GM19324 (cell line): ENCODE measurements around the gene C1QTNF2.
"Not testable (repeated sequence)": the region's sequence is repeated elsewhere in the genome, so short reads cannot be mapped to it uniquely, and the experiment has no call there.

ENCODE experiments used
- ATAC-seq: cut with Tn5 transposase; IDR thresholded peaks from one replicate; pipeline ENCODE4 v1.9.1; 2021; ENCODE audit warnings: mild to moderate bottlenecking, moderate library complexity; ENCODE audit not compliant: unreplicated experiment, low FRiP score

Gene C1QTNF2

DNA sequence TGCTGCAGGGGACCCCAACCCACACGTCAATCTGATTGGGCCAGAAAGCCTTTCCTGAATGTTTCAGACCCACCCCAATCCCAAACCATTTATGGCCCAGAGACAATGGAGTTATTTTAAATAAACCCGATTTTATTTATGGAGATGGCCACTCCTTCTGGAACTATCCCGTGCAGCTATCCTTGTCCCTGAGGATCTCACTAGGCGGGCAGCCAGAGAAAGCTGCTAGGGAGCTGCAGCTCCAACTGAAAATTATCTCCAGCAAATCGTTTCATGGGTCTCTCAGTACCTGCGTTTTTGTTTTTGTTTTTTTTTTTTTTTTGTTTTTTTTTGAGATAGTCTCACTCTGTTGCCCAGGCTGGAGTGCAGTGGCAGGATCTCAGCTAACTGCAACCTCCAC lies 23.0 kb downstream of the C1QTNF2 start:
- no peak for ATAC-seq

DNA sequence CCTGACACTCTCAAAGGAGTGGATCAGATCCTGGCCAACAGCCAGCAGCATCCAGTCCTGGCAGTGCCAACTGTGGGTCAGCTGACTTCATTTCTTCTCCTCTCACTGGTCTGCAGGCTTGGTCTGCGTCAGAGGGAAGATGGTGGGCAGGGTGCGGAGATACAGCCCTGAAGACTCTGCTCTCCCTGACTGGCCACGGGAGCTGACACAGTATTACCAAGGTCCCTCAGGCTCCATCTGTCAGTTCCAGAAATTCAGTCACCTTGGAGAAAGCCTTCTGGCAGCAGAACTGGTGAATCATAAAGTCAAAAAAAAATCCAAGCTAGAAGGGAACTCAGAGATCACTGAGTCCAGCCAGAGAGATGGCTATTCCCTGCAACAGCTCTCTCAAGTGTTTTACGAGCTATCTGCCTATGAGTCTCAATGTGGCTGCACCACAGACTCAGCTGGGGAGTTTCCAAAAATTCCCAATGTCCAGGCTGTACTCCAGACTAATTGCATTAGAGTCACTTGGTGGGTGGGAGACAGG lies 27.9 kb downstream of the C1QTNF2 start:
- ATAC-seq, result no peak

DNA sequence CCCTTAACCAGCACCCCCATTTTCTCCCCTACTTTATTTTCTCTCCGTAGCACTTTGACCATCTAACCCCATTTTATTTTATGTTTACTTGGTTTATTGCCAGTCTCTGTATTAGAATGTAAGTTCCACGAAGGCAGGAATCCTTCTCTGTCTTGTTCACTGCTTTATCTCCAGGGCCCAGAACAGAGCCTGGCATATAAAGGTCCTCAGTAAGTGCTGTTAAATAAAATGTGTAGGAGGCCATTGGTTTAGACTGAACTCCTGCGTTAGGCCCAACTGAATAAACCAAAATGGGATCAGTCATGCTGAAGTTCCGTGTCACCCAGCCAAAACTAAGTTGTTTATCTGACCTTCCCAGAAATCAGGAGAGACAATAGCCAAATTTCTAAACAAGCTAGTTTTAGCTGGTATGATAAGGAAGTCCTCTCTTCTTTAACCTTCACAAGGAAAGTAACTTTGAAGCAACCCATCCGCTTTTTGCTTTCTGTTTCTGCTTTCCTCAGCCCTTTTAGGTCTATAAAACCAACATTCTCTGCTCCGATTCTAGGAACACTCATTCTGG lies 29.0 kb downstream of the C1QTNF2 start:
- ATAC-seq, result no peak

DNA sequence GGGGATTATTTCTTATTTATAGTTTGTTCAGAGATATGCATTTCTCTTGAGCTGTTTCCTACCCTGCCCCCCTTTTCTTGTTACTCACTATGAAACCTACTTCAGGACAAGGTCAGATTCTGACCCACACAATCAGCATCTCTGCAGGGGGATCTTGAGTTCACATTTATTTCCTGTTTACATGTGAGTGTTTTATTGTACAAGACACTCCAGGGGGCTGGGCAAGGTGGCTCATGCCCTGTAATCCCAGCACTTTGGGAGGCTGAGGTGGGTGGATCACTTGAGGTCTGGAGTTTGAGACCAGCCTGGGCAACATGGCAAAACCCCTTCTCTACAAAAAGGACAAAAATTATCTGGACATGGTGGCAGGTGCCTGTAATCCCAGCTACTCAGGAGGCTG lies 29.9 kb downstream of the C1QTNF2 start:
- not testable (repeated sequence) for ATAC-seq

DNA sequence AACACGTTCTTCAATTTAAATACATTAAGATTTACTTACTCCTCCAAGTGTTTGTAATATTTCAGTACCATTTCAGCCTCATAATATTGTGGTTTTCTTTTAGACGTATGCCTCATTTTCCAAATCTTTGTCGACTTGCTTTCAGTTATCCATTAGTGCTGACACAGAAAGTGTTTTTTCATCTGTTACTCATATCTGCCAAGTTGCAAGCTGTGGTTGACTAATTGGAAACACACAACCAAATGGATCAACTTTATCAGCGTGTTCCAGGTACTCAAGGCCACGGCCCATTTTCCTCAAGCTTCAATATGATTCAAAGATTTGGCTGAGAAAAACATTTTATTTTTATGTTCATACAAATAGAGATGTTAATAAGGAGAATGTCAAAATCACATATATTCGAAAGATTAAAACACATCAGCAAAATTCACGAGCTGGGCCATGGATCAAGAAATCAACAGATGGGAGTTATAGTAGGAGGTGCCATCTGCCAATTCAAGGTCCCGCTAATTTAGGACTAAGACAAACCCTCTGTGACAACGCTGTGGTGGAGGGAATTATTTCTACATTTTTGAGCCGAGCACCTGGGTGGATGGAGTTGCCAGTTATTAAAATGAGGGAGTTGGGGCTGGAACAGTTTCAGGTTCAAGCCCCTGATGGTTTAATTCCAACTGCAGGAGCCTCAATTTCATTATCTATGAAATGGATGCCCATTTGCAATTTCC lies 30.9 kb downstream of the C1QTNF2 start:
- ATAC-seq, result no peak

DNA sequence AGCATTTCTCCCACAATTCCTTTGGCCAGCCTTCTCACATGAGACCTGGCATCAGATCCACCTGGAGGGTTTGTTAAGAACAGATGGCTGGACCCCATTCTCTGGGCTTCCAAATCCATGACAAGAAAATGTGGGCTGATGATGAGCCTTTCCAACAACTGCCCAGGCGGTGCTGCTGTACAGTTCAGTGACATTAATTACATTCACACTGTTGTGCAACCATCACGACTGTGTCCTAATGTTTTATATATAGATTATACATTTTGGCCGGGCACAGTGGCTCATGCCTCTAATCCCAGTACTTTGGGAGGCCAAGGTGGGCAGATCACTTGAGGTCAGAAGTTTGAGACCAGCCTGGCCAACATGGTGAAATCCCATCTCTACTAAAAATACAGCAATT lies 35.7 kb downstream of the C1QTNF2 start:
- not testable (repeated sequence) for ATAC-seq

DNA sequence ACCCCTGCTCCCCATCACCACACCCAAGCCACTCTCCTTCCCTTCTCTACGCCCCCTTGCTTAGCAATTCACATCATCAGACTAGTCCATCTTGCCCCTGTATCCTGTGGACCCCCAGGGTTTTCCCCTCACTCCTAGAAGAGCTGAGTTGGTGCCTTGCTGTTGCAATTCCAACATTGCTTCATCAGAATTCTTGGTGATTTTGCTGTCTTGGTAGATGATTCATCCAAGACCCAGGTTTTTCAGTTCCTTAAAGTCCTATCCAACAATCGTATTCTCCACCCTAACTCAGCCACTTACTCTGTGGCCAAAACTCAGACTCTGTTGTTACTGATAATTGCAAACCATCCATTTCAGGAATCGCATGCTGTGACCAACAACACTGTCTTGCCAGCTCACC lies 36.7 kb downstream of the C1QTNF2 start:
- ATAC-seq, result no peak

DNA sequence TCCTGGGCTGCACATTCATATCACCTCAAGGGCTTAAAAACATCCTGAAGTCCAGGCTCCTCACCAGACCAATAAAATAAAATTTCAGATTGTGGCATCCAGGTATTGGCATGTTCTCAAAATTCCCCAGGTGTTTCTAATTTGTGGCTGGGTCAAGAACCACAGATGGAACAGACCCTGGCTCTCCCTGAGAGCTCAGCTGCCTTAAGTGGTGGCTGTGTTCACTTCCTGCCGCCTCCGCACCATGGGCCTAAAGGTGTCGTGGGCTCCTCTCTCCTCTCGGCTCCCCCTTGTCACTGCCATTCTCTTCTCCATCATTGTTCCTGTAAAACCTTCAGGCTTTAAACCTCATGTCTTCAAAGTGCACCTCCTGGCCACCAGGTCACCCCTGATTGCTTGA lies 40.2 kb downstream of the C1QTNF2 start:
- ATAC-seq, result no peak

DNA sequence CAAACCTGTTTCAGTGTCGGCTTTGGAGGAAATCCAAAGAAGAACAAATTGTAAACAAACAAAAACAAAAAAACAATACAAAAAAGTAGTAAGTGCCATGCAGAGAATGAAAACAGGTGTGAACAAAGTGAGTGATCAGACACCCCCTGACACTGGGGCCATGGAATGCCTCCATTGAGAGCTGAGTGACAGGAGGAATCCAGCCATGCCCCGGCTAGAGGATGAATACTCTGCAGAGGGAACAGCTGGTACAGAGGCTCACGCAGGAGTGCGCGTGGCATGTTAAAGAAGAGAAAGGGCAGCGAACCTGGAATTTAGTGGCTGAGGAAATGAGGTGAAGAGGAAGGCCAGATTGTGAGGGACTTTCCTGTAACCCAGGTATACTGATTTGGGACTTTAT lies 42.6 kb downstream of the C1QTNF2 start:
- no peak for ATAC-seq

DNA sequence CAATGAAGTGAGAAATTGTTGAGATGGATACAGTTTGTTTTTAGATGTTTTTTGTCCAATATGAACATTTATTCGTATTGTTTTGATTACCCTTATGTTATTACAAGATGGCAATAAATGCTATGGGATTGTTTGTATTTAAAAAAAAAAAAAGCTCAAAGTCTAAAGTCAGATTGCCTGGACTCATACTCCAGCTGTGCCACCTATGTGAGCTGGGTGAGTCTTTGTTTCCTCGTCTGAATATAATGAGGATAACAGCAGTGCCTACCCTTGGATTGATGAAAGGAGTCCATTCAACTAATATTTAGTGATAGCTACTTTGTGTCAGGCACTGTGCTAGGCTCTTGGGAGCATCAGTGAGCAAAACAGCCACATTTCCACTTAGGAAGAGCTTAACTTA lies 43.4 kb downstream of the C1QTNF2 start:
- ATAC-seq, result no peak

DNA sequence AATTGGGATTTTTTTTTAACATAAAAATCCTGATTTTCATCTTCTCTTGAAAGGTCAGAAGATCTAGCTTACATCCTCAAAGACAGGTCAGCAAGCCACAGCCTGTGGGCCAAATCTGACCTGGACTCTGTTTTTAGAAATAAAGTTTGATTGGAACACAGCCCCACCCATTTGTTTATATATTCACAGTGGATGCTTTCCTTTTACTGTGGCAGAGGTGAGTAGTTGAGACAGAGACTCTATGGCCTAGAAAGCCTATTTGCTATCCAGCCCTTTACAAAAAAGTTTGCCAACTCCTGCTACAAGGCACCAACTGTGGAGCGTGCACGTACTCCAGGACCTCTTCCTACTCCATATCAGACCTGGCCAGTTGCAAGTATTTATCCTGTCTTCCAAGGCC lies 44.7 kb downstream of the C1QTNF2 start:
- no peak for ATAC-seq

DNA sequence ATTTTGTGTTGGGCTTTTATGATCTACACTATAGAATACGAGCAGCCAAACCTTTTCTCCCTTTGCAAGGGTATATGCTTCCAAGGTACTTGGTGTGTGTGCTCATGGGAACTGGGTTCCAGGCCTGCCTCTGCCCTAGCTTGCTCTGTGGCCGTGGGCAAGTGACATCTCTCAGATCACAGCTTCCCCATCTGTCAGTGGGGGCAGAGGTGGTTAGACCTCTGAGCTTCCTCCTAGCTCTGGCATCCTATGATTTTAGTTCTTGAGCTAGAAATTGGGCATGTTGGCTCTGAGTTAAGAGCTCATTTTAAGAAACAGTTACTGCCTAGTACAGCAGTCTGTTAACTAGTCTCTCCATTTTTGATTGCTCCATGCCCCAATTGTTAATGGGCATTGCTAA lies 45.5 kb downstream of the C1QTNF2 start:
- ATAC-seq, result no peak

DNA sequence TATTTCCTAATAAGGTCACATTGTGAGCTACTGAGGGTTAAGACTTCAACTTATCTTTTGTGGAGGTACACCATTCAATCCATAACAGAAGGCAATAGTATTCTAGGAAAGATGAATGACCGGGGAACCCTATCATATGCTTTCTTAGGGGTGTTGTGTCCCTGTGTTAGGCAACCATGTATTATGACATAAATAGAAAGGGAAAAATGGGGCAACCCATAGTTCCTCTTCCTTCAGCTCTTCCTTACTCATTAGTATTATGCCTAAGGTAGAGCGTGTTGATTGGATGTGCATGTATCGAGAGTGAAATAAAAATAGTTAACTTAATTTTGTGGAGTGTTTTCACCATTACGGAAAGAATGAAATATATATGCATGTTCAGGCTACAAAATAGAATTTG lies 52.0 kb downstream of the C1QTNF2 start:
- no peak for ATAC-seq

DNA sequence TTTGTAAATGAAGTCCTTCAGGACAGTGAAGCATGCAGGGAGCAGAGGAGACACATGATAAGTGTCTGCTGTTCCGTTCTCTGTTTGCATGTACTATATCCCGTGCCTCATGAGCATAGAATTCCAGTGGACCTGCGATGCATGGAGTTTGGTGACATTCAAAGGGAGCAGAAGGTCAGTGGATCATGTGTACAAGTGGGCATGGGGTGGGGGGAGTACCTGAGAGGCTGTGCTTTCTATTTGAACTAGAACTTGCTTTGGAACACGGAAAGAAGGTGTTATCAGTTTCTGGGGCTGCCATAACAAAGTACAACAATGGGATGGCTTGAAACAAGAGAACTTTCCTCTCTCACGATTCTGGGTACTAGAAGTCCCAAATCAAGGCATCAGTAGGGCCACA lies 53.0 kb downstream of the C1QTNF2 start:
- ATAC-seq, result no peak

DNA sequence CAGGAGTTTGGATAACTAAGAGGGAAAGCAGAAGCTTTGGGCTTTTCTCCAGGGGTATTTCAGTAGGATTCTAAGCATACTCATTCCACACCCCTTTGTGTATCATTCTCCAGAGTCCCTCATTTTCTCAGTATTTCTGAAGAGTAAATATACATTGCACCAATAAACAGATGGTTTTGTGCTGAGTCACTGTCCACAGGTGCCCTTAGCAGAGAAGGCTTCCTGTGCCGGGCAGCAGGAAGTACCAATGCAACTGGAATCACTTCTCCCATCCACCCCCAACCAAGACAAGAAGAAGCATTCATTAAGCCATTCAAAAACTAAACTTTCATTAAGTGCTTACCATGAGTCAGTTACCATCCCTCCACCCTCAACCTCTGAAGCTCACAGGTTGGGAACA lies 54.5 kb downstream of the C1QTNF2 start:
- no peak for ATAC-seq

DNA sequence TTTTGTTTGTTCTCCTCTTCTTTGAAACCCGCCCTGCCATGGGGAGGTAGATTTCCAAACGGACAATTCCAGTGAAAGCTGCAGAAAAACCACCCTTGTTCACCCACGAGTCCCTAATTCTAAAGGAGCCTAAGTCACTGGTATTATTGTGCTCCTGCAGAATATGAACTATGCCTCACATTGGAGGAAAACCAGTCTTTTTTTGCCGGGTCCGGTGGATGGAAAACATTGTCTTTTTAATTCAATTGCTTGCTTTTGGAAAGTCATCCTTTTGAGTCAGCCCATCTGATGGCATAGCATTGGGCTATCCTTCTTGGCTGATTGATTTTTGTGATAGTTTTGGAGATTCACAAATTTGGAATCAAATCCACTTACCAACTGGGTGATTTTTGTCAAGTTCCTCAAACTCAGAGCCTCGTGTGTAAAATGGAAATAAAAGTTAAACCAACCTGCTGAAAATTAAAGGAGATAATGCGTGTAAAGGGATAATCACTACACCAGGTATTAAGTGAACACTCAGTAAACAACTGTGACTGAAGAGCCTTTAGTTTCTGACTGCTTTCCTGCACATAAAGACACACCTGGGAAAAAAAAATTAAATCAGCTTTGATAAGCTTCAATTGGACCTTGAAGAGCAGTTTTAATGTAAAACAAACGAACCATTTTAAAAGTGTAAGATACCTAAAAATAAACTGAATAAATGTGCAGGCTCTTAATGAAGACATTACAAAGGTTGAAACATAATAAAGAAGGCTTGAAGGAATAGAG lies 57.3 kb downstream of the C1QTNF2 start:
- ATAC-seq, result no peak

DNA sequence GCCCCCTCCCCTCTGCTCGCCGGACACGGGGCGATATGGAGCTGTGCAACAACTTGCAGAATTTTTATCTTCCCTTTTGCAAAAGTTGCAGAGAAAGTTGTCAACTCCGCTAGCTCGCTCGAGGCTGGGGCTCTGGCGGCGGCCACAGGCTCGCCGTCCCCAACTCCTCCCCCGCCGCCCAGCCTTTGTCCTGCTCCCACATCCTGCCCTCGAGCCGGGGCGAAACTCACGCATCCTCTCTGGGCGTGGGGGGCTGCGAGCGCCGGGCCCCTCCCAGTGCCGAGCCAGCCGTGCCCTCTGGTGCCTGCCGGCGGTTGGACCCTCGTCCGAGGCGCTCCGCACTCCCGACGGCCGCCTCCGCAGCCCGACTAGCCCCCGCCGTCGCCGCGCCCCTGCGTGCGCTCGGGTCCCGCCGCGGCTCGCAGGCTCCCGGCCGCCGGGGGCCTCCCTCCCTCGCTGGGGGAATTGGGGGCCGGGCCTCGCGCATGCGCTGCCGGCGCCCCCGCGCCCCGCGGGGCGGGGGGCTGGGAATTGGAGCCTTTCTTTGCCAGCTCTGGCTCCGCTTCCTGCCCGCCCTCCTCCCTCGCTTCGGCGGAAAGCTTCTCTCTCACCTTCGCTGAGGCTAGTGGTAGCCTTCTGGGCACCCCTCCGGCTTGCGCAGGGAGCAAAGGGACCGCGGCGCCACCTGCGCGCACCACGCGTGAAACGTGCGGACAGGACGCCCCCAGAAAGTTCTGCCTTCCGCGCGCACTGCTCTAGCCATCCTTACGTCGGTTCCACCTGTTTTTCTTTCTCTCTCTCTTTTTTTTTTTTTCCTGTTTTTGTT lies 58.1 kb downstream of the C1QTNF2 start, which contains the start of gene CCNJL:
Gene CCNJL, minus strand, starts transcription at position 431 of the 826 bp plus-strand sequence. CDS start 641 bp downstream, outside the sequence.
- ATAC-seq, result no peak

DNA sequence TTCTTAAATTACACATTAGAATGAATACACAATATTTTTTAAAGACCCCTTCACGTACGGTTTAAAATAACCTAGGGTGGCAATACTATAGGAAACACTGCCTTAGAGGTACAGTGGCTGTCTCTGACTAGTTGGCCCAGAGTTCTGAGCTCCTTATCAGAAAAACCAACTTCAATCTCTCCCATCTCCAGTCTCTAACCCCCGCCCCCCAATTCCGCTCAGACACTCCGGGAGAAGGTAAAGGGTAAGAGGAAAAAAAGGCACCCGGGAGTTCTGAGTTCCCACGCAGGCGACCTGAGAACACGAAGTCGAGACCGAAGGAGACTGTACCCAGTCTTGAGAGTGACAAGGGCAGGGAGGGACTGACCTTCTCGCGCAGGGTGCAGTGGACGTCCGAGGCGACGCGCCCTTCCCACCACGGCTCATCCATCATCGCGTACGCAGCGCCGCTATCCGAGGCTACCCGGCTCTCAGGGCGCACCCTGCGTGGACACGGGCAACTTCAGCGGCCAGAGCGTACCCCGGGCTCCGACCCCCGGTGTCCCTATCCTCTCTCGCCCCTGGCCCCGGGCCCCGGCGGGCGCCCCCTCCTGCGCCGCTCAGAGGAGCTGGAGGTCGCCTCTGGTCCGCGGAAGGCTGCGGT lies 58.8 kb downstream of the C1QTNF2 start:
- ATAC-seq, result no peak

DNA sequence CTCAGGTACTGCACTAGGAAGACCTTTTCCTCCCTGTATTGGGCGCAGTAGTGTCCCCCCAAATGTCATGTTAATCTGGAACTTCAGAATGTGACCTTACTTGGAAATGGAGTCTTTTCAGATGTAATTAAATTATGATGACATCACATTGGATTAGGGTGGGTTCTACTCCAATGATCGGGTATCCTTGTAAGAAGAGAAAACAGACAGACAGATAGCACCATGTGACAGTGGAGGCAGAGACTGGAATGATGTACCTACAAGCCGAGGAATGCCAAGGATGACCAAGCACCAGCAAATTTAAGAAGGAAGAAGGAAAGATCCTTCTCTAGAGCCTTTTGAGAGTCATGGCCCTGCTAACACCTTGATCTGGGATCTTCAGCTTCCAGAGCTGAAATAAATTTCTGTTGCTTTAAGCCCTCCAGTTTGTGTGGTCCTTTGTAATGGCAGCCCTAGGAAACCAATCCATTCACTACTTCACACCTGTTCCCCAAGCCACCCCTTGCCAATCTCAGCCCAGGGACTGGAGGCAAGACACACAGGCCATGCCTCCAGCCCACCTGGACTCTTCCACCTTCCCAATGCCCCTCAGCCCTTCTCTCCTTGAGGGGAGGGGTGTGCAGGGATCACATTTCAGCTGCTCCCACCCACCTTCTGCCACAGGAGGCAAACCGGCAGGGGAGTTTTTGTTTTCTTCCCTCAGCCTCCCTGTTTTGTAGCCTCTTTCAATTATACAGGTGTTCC lies 59.7 kb downstream of the C1QTNF2 start:
- ATAC-seq, result no peak
